Activated naive CD8-positive, alpha-beta T cell treated with anti-CD3 and anti-CD28 coated beads, Interleukin-2, amount 10 ng/mL, durations not matched to agents 7 days and 5 days (primary cell): ENCODE measurements around the gene SCAMP2. TPM values are rescaled to one million over a fixed set of nuclear protein-coding genes. Genes with fewer than 3 reads are reported as not detected.
"Not testable (repeated sequence)": the region's sequence is repeated elsewhere in the genome, so short reads cannot be mapped to it uniquely, and the experiment has no call there.

Experiments used
- ATAC-seq: fragments of 150-1000 bp; cut with Tn5 transposase; one replicate; pipeline ENCODE4 v1.10.0; 2021; ENCODE audit warnings: low read depth, moderate library complexity
- POLR2A ChIA-PET: fragments of 350-600 bp; sonication (Branson Sonifier 250); formaldehyde crosslinking; loops from one replicate; lab custom pipeline; 2021; ENCODE audit warnings: antibody characterized with exemption; lab: Charles Lee
- DNase-seq: peaks from one replicate; pipeline ENCODE4 v3.0.0; 2021
- H3K27ac Mint-ChIP-seq: one replicate; pipeline ENCODE4 v1.8.0; 2022; ENCODE audit warnings: mild to moderate bottlenecking, mixed read lengths
- H3K27me3 Mint-ChIP-seq: one replicate; pipeline ENCODE4 v1.8.0; 2022; ENCODE audit warnings: mild to moderate bottlenecking, moderate library complexity, mixed read lengths
- H3K36me3 Mint-ChIP-seq: one replicate; pipeline ENCODE4 v1.8.0; 2021; ENCODE audit warnings: mild to moderate bottlenecking, mixed read lengths
- H3K4me1 Mint-ChIP-seq: one replicate; pipeline ENCODE4 v1.8.0; 2021; ENCODE audit warnings: mixed read lengths
- H3K4me3 Mint-ChIP-seq: one replicate; pipeline ENCODE4 v1.8.0; 2022; ENCODE audit warnings: mild to moderate bottlenecking, moderate library complexity, mixed read lengths
- H3K9me3 Mint-ChIP-seq: one replicate; pipeline ENCODE4 v1.8.0; 2021; ENCODE audit warnings: mixed read lengths
- total RNA-seq, 2 experiments: library from RNA; stranded (reverse); gene quantifications; one replicate each; pipeline ENCODE4 v1.2.3, GENCODE V29; 2021

SCAMP2 gene, protein sequence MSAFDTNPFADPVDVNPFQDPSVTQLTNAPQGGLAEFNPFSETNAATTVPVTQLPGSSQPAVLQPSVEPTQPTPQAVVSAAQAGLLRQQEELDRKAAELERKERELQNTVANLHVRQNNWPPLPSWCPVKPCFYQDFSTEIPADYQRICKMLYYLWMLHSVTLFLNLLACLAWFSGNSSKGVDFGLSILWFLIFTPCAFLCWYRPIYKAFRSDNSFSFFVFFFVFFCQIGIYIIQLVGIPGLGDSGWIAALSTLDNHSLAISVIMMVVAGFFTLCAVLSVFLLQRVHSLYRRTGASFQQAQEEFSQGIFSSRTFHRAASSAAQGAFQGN
- total RNA-seq = 100 to 1,000 TPM; 100 to 103 TPM

DNA sequence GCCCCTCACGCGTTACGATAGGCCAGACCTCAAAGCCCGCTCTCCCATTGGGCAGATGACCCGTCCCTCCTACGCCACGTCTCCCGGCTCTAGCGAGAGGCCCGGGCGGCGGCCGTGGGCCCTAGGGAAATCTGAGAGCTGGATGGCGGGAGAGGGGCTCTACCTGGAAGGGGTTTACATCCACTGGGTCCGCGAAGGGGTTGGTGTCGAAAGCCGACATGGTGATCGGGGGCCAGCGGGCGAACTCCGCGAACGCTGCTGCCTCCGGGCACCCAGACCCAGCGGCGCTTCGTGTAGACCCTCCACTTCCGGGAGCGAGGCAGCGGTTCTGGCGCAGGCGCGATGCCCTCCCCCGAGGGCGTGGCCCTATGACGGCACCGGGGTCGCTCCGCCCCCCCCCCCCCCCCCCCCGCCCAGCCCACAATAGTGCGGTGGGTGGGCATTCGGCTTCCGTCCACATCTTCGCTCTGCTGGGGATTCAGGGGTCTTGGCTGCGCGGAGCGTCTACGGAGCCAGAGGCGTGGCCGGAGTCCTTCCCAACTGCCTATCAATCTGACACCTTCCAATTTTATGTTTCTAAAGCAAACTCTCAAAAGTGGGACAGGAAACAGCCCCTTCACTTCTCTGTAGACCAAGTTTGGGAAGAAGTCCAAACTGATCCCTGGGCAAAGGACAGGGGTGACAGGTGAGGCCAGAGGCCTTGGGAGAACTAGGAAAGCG, at the start of gene SCAMP2:
TSS of gene SCAMP2 (minus strand) at position 330 of the 720 bp plus-strand sequence. CDS start at position 220, 110 bp downstream.
- H3K36me3 Mint-ChIP-seq = peaks cover 18% of the 10 kb centered on the region
- DNase-seq (peak; percentile 91), ATAC-seq (peak; percentile 95)
- peaks cover 32% of the 10 kb centered on the region for H3K4me1 Mint-ChIP-seq
- POLR2A ChIA-PET = interaction anchor here (1.0 to 1.6 kb wide), 6 partner anchors 11 to 96 kb away, joined by 3 to 8 read pairs (median 6); partner anchors contain the start of genes FAM219B and MPI
- peak within 1 kb of the TSS; percentile 90 for H3K27ac Mint-ChIP-seq
- H3K4me3 Mint-ChIP-seq = peak within 1 kb of the TSS; percentile 95
- peaks cover 7% of the 10 kb centered on the region for H3K27me3 Mint-ChIP-seq
- peaks cover 2% of the 10 kb centered on the region for H3K9me3 Mint-ChIP-seq

DNA sequence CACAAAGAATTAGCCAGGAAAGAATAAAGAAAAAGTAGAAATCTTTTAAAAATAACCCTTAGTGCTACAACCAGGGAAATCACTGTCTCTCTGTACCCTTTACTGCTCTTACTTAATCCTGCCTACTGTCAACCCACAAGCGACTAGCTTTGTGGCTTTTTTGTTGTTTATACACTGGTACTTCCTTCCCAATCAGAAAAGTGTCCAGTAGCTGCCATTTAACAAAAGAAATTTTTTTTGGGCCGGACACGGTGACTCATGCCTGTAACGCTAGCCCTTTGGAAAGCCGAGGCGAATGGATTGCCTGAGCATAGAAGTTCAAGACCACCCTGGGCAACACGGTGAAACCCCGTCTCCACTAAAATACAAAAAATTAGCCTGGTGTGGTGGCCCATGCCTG, 47.3 kb upstream of the SCAMP2 start:
- DNase-seq (no peak), ATAC-seq (no peak)
- Mint-ChIP-seq H3K4me1 (peaks cover 9% of the 10 kb centered on the region), H3K9me3 (no peaks in the 10 kb centered on the region), H3K4me3 (no peak overlapping the region), H3K27ac (no peak overlapping the region), H3K27me3 (no peaks in the 10 kb centered on the region), H3K36me3 (peaks cover 29% of the 10 kb centered on the region)
- POLR2A ChIA-PET = interaction anchor here (0.6 kb wide), 1 partner anchor 152 kb away, joined by 4 read pairs; no protein-coding TSS in a partner anchor

DNA sequence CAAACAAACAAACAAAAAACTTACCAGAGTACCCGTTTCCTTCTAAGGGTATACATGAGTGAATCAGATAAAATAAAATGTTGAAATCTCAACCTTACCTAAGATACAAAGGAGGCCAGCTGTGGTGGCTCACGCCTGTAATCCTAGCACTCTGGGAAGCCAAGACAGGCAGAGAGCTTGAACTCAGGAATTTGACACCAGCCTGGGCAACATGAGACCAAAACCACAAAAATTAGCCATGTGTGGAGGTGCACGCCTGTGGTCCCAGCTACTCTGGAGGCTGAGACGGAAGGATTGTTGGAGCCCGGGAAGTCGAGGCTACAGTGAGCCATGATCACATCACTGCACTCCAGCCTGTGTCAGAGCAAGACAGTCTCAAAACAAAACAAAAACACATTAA, 44.5 kb upstream of the SCAMP2 start:
- no peak overlapping the region for H3K27ac Mint-ChIP-seq
- POLR2A ChIA-PET = interaction anchor here (0.6 to 1.3 kb wide), 3 partner anchors 8 to 49 kb away, joined by 3 to 6 read pairs (median 4); partner anchors contain the start of gene FAM219B
- no peak for DNase-seq
- no peaks in the 10 kb centered on the region for H3K9me3 Mint-ChIP-seq
- H3K27me3 Mint-ChIP-seq = no peaks in the 10 kb centered on the region
- H3K4me1 Mint-ChIP-seq = peaks cover 9% of the 10 kb centered on the region
- H3K36me3 Mint-ChIP-seq = peaks cover 32% of the 10 kb centered on the region
- H3K4me3 Mint-ChIP-seq = no peak overlapping the region
- no peak for ATAC-seq

DNA sequence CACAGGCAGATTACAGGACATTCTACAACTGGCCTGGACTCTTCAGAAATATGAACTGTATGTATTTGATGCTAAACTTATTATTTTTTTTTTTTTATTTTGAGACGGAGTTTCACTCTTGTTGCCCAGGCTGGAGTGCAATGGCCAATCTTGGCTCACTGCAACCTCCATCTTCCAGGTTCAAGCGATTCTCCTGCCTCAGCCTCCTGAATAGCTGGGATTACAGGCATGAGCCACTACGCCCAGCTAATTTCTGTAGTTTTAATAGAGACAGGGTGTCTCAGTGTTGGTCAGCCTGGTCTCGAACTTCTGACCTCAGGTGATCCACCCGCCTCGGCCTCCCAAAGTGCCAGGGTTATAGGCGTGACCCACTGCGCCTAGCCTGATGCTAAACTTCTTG, 40.6 kb upstream of the SCAMP2 start:
- H3K27me3 Mint-ChIP-seq, H3K27ac Mint-ChIP-seq, H3K9me3 Mint-ChIP-seq, DNase-seq, H3K4me3 Mint-ChIP-seq, ATAC-seq, POLR2A ChIA-PET, H3K4me1 Mint-ChIP-seq: not testable (repeated sequence)
- H3K36me3 Mint-ChIP-seq = peaks cover 17% of the 10 kb centered on the region

DNA sequence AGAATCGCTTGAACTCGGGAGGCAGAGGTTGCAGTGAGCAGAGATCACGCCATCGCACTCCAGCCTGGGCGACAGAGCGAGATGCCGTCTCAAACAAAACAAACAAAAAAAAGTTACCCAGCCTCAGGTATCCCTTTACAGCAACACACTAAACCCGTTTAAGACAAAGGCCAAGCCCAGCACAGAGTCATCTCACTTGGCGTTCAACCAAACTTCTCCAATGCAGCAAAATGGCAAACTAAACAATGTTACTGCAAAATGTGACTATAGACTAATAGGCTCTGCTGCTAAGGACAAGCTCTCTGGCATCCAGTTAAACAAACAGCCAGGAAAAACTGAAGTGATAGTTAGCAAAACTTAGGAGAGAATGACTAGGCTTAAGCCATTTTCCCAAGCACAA, 39.9 kb upstream of the SCAMP2 start:
- Mint-ChIP-seq H3K27ac (no peak overlapping the region), H3K9me3 (no peaks in the 10 kb centered on the region), H3K36me3 (peaks cover 12% of the 10 kb centered on the region), H3K27me3 (no peaks in the 10 kb centered on the region), H3K4me1 (no peaks in the 10 kb centered on the region), H3K4me3 (no peak overlapping the region)
- ATAC-seq (no peak), DNase-seq (no peak)
- POLR2A ChIA-PET = no interaction called here

DNA sequence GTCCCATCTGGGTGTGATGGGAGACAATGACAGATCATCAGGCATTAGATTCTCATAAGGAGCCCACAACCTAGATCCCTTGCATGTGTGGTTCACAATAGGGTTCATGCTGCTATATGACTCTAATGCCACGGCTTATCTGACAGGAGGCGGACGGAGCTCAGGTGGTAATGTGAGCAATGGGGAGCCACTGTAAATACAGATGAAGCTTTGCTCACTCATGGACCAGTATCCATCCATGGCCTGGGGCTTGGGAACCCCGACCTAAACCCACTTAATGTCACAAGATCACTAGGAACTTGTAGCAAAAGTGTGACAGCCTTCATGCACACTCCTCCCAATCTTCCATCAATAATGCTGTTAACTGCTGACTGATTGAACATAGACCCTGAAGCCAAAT, 35.5 kb upstream of the SCAMP2 start:
- no peak overlapping the region for H3K4me3 Mint-ChIP-seq
- POLR2A ChIA-PET = interaction anchor here (1.1 to 1.3 kb wide), 3 partner anchors 29 to 64 kb away, joined by 3 to 5 read pairs (median 3); partner anchors contain the start of gene COX5A
- no peak overlapping the region for H3K27ac Mint-ChIP-seq
- DNase-seq (no peak), ATAC-seq (no peak)
- H3K36me3 Mint-ChIP-seq = peaks cover 25% of the 10 kb centered on the region
- H3K27me3 Mint-ChIP-seq = no peaks in the 10 kb centered on the region
- peaks cover 21% of the 10 kb centered on the region for H3K4me1 Mint-ChIP-seq
- no peaks in the 10 kb centered on the region for H3K9me3 Mint-ChIP-seq

DNA sequence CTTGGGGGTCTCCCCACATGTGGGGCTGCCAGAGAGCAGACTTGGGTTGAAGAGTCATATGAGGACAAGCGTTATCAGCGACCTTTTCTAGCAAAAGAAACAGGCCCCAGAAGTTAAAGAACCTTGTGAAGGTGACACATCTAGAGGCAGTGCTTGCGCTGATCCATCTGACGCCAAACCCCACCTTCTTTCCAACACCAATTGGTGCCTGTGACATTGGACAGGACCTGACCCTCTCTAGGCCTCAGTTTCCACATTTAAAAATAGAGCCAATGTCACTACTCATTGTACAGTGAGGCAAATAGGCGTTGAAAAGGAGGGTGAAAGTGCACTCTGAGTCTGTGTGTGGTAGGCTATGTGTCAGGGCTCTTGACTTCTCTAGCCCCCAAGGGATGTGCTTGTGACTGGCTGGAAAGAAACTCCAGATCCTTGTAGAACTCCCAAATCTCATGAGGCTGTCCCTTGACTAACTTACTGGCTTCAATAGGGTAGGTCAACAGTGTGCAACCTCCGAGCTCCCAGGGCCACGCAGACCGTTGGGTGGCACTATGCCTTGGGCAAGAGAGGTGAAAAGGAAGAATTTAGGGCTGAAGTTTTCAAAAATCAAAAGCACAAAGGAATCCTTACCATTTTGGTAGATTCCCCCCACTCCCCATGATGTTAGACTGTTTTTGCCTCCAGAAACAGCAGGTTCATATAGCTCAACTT, 34.2 kb upstream of the SCAMP2 start:
- peaks cover 21% of the 10 kb centered on the region for H3K36me3 Mint-ChIP-seq
- no peak for ATAC-seq
- H3K4me1 Mint-ChIP-seq = peaks cover 21% of the 10 kb centered on the region
- no peak for DNase-seq
- peak overlapping the region; percentile 84 for H3K27ac Mint-ChIP-seq
- peak overlapping the region; percentile 85 for H3K4me3 Mint-ChIP-seq
- POLR2A ChIA-PET = interaction anchor here (0.6 to 2.5 kb wide), 22 partner anchors 9 to 192 kb away, joined by 3 to 23 read pairs (median 5); partner anchors contain the start of genes COX5A, CSK, MPI and PPCDC
- H3K27me3 Mint-ChIP-seq = no peaks in the 10 kb centered on the region
- no peaks in the 10 kb centered on the region for H3K9me3 Mint-ChIP-seq

DNA sequence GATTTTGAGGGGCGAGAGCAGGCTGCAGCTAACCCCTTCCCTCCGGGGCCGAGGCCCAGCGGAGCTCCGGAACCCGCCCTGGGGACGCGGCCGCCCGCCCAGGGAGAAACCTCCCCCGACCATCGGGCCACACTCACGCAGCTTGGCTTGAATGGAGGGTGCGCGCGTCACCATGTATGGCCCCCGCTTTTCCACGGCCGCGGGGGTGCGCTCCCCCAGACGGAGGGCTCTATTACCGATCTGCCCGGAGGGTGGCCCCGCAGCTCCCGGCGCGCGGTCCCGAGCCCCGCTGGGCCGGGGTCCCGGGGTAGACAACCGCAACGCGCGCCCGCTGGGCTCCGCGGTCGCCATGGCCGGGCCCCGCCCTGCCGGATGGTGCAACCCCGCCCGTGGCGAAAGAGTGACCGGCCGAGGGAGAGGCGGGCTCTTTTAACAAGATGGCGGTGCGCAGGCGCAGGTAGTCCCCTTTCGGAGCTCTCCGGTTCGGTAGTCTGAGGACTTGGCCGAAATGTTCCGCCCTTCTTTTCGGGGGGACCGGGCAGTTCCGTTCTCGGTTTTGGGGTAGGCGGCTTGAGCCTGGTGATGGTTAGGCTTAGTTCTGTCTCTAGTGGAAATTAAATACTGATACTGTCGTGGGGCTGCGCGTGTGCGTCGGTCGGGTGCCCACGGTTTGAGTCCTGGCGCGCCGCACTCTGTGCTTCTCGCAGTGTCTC, 33.4 kb upstream of the SCAMP2 start, which contains the start of gene FAM219B:
TSS of gene FAM219B (minus strand) at position 402 of the 713 bp plus-strand sequence. CDS start at position 351, 51 bp downstream.
- H3K36me3 Mint-ChIP-seq = peaks cover 24% of the 10 kb centered on the region
- H3K27ac Mint-ChIP-seq = peak within 1 kb of the TSS; percentile 84
- no peaks in the 10 kb centered on the region for H3K27me3 Mint-ChIP-seq
- peaks cover 26% of the 10 kb centered on the region for H3K4me1 Mint-ChIP-seq
- H3K4me3 Mint-ChIP-seq = peak within 1 kb of the TSS; percentile 92
- H3K9me3 Mint-ChIP-seq = no peaks in the 10 kb centered on the region
- POLR2A ChIA-PET = interaction anchor here (0.6 to 2.5 kb wide), 21 partner anchors 9 to 290 kb away, joined by 3 to 23 read pairs (median 5); partner anchors contain the start of genes CLK3, COX5A, CSK and MPI
- DNase-seq (peak; percentile 84), ATAC-seq (peak; percentile 86)

DNA sequence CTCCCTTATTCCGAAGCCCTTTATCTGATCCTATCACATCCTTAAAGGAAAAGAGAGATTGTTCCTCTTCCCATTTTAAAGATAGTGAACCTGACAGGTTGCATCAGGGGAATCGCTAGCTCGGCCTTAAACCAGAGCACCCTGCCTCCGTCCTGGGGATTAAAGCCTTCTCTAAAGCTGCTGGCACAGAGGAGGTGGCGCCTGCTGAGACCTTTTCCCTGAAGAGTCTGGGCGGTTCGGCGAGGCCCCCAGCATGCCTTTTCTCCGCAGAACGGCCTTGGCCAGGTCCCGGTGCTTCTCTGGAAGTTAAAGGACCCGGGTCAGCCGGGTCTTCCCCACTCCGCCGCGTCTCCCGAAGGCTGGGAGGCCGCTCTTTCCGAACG, 32.9 kb upstream of the SCAMP2 start:
- Mint-ChIP-seq H3K4me1 (peaks cover 27% of the 10 kb centered on the region), H3K27ac (peak overlapping the region; percentile 82), H3K9me3 (no peaks in the 10 kb centered on the region), H3K27me3 (no peaks in the 10 kb centered on the region), H3K4me3 (peak overlapping the region; percentile 92), H3K36me3 (peaks cover 24% of the 10 kb centered on the region)
- POLR2A ChIA-PET = interaction anchor here (0.7 to 2.5 kb wide), 19 partner anchors 8 to 290 kb away, joined by 3 to 23 read pairs (median 6); partner anchors contain the start of genes CLK3, COX5A, CSK and MPI
- DNase-seq (no peak), ATAC-seq (peak; percentile 35)

DNA sequence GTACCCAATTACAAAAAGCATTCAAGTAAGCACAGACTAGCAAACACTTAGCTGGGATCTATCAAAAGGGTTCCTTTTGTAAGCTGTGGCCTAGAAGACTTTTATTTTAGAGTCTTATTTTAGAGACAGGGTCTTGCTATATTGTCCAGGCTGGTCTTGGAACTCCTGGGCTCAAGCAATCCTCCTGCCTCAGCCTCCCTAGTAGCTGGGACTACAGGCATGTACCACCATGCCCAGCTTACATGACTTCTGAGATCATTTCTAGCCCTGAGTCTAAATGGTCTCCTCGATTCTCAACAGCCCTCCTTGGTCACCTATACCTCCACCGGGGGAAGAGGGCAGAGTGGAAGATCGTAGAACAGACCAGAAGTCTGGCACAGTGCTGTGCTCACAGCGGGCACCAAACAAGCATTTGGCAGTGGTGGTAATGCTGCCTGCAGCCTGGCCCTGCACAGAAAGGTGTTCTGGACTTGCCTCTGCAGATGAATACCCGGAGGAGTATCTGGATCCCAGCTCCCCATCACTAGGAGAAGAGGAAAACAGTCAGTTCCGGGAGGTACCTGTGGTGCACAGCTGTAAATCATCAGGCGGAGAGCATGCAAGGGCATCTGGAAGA, 31.1 kb upstream of the SCAMP2 start:
- no peaks in the 10 kb centered on the region for H3K9me3 Mint-ChIP-seq
- ATAC-seq (no peak), DNase-seq (no peak)
- peaks cover 32% of the 10 kb centered on the region for H3K36me3 Mint-ChIP-seq
- H3K4me3 Mint-ChIP-seq = peak overlapping the region; percentile 92
- no peak overlapping the region for H3K27ac Mint-ChIP-seq
- POLR2A ChIA-PET = no interaction called here
- H3K4me1 Mint-ChIP-seq = peaks cover 29% of the 10 kb centered on the region
- no peaks in the 10 kb centered on the region for H3K27me3 Mint-ChIP-seq

DNA sequence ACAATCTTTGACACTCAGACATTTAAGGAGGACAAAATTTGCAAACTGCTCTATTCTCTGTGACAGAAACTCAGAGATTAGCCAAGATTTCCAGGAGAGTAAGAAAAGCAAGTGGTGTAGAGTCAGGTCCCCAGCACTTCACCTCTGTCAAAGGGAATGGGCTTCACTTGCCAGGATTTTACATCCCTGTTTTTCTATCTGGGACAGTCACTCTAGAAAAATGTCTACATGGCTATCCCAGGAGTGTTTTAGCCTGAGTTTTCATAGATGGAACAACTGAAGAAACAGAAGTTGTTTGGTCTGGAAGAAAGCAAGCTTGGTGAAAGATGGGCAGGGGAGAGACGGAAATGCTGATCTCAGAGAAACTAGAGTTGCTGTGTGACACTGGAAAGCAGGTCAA, 30.5 kb upstream of the SCAMP2 start:
- DNase-seq (no peak), ATAC-seq (no peak)
- peaks cover 30% of the 10 kb centered on the region for H3K4me1 Mint-ChIP-seq
- H3K27me3 Mint-ChIP-seq = no peaks in the 10 kb centered on the region
- H3K36me3 Mint-ChIP-seq = peaks cover 28% of the 10 kb centered on the region
- no peak overlapping the region for H3K27ac Mint-ChIP-seq
- POLR2A ChIA-PET = no interaction called here
- H3K4me3 Mint-ChIP-seq = no peak overlapping the region
- no peaks in the 10 kb centered on the region for H3K9me3 Mint-ChIP-seq
